Measurements from ENCODE around the gene MSH2.
"Not testable (repeated sequence)": the region's sequence is repeated elsewhere in the genome, so short reads cannot be mapped to it uniquely, and the experiment has no call there.

The MSH2 gene

GRCh38 chr2:47438783-47439182 lies 35.8 kb downstream of the MSH2 start:
- Histone ChIP-seq H3K36me3 (ENCODE audit: insufficient read depth, low read length) (peaks cover 89% of the 10 kb centered on the region), H3K27me3 (ENCODE audit: insufficient read depth, low read length) (no peaks in the 10 kb centered on the region), H3K4me3 (ENCODE audit: low read length) (no peak overlapping the region), H3K9ac (ENCODE audit: low read depth, low read length) (no peak overlapping the region), H3K9me3 (ENCODE audit: insufficient read depth, low read depth, low read length) (no peaks in the 10 kb centered on the region), H3K27ac (ENCODE audit: low read depth, low read length) (no peak overlapping the region), H3K4me1 (ENCODE audit: insufficient read depth, low read length) (no peaks in the 10 kb centered on the region)
- 96% methylated on average over 2 of the region's 2 CpGs for WGBS

- no peak overlapping the region for H3K9ac ChIP-seq (ENCODE audit: low read depth, low read length)
- peaks cover 81% of the 10 kb centered on the region for H3K36me3 ChIP-seq (ENCODE audit: insufficient read depth, low read length)
- no peaks in the 10 kb centered on the region for H3K9me3 ChIP-seq (ENCODE audit: insufficient read depth, low read depth, low read length)
- H3K4me1 ChIP-seq (ENCODE audit: insufficient read depth, low read length) = no peaks in the 10 kb centered on the region
- no peak overlapping the region for H3K27ac ChIP-seq (ENCODE audit: low read depth, low read length)
- no peaks in the 10 kb centered on the region for H3K27me3 ChIP-seq (ENCODE audit: insufficient read depth, low read length)
- no peak overlapping the region for H3K4me3 ChIP-seq (ENCODE audit: low read length)
Observed at GRCh38 chr2:47451790-47452189, 48.8 kb downstream of the MSH2 start.

GRCh38 chr2:47452761-47453160 lies 49.8 kb downstream of the MSH2 start:
- 83% methylated on average over 1 of the region's 2 CpGs for WGBS
- no peak overlapping the region for H3K4me3 ChIP-seq (ENCODE audit: low read length)
- H3K9ac ChIP-seq (ENCODE audit: low read depth, low read length) = no peak overlapping the region
- H3K36me3 ChIP-seq (ENCODE audit: insufficient read depth, low read length) = peaks cover 82% of the 10 kb centered on the region
- no peaks in the 10 kb centered on the region for H3K27me3 ChIP-seq (ENCODE audit: insufficient read depth, low read length)
- H3K9me3 ChIP-seq (ENCODE audit: insufficient read depth, low read depth, low read length) = no peaks in the 10 kb centered on the region
- no peak overlapping the region for H3K27ac ChIP-seq (ENCODE audit: low read depth, low read length)
- no peaks in the 10 kb centered on the region for H3K4me1 ChIP-seq (ENCODE audit: insufficient read depth, low read length)

GRCh38 chr2:47454818-47455217 lies 51.9 kb downstream of the MSH2 start:
- not testable (repeated sequence) for H3K27me3 ChIP-seq (ENCODE audit: insufficient read depth, low read length); H3K27ac ChIP-seq (ENCODE audit: low read depth, low read length); H3K9ac ChIP-seq (ENCODE audit: low read depth, low read length); H3K4me1 ChIP-seq (ENCODE audit: insufficient read depth, low read length); H3K9me3 ChIP-seq (ENCODE audit: insufficient read depth, low read depth, low read length); H3K4me3 ChIP-seq (ENCODE audit: low read length)
- H3K36me3 ChIP-seq (ENCODE audit: insufficient read depth, low read length) = peaks cover 72% of the 10 kb centered on the region
- over 99% methylated on average over 5 of the region's 5 CpGs for WGBS

- no peaks in the 10 kb centered on the region for H3K4me1 ChIP-seq (ENCODE audit: insufficient read depth, low read length)
- no peaks in the 10 kb centered on the region for H3K27me3 ChIP-seq (ENCODE audit: insufficient read depth, low read length)
- no peak overlapping the region for H3K4me3 ChIP-seq (ENCODE audit: low read length)
- H3K9me3 ChIP-seq (ENCODE audit: insufficient read depth, low read depth, low read length) = no peaks in the 10 kb centered on the region
- H3K36me3 ChIP-seq (ENCODE audit: insufficient read depth, low read length) = peaks cover 74% of the 10 kb centered on the region
- WGBS = 80% methylated on average over 3 of the region's 3 CpGs
- no peak overlapping the region for H3K27ac ChIP-seq (ENCODE audit: low read depth, low read length)
- no peak overlapping the region for H3K9ac ChIP-seq (ENCODE audit: low read depth, low read length)
Observed at GRCh38 chr2:47455411-47455810, 52.5 kb downstream of the MSH2 start.

- Histone ChIP-seq H3K4me3 (ENCODE audit: low read length) (no peak overlapping the region), H3K27ac (ENCODE audit: low read depth, low read length) (no peak overlapping the region), H3K4me1 (ENCODE audit: insufficient read depth, low read length) (no peaks in the 10 kb centered on the region), H3K36me3 (ENCODE audit: insufficient read depth, low read length) (peaks cover 68% of the 10 kb centered on the region), H3K9me3 (ENCODE audit: insufficient read depth, low read depth, low read length) (no peaks in the 10 kb centered on the region), H3K27me3 (ENCODE audit: insufficient read depth, low read length) (no peaks in the 10 kb centered on the region), H3K9ac (ENCODE audit: low read depth, low read length) (no peak overlapping the region)
- 100% methylated on average over 2 of the region's 3 CpGs for WGBS
Observed at GRCh38 chr2:47456851-47457250, 53.9 kb downstream of the MSH2 start.

- no peaks in the 10 kb centered on the region for H3K27me3 ChIP-seq (ENCODE audit: insufficient read depth, low read length)
- no peak overlapping the region for H3K27ac ChIP-seq (ENCODE audit: low read depth, low read length)
- peaks cover 70% of the 10 kb centered on the region for H3K36me3 ChIP-seq (ENCODE audit: insufficient read depth, low read length)
- no peak overlapping the region for H3K4me3 ChIP-seq (ENCODE audit: low read length)
- WGBS = 96% methylated on average over 5 of the region's 5 CpGs
- no peak overlapping the region for H3K9ac ChIP-seq (ENCODE audit: low read depth, low read length)
- H3K9me3 ChIP-seq (ENCODE audit: insufficient read depth, low read depth, low read length) = no peaks in the 10 kb centered on the region
- H3K4me1 ChIP-seq (ENCODE audit: insufficient read depth, low read length) = no peaks in the 10 kb centered on the region
Observed at GRCh38 chr2:47457268-47457667, 54.3 kb downstream of the MSH2 start.

- H3K4me1 ChIP-seq (ENCODE audit: insufficient read depth, low read length) = no peaks in the 10 kb centered on the region
- no peak overlapping the region for H3K9ac ChIP-seq (ENCODE audit: low read depth, low read length)
- H3K9me3 ChIP-seq (ENCODE audit: insufficient read depth, low read depth, low read length) = no peaks in the 10 kb centered on the region
- H3K4me3 ChIP-seq (ENCODE audit: low read length) = no peak overlapping the region
- H3K27ac ChIP-seq (ENCODE audit: low read depth, low read length) = no peak overlapping the region
- no peaks in the 10 kb centered on the region for H3K27me3 ChIP-seq (ENCODE audit: insufficient read depth, low read length)
- H3K36me3 ChIP-seq (ENCODE audit: insufficient read depth, low read length) = peaks cover 77% of the 10 kb centered on the region
Observed at GRCh38 chr2:47459021-47459420, 56.1 kb downstream of the MSH2 start.

GRCh38 chr2:47460766-47461165 lies 57.8 kb downstream of the MSH2 start:
- Histone ChIP-seq H3K4me3 (ENCODE audit: low read length) (no peak overlapping the region), H3K36me3 (ENCODE audit: insufficient read depth, low read length) (peaks cover 81% of the 10 kb centered on the region), H3K27ac (ENCODE audit: low read depth, low read length) (no peak overlapping the region)

GRCh38 chr2:47471429-47472116 lies 68.6 kb downstream of the MSH2 start:
- Histone ChIP-seq H3K27ac (ENCODE audit: low read depth, low read length) (no peak overlapping the region), H3K4me1 (ENCODE audit: insufficient read depth, low read length) (no peaks in the 10 kb centered on the region), H3K36me3 (ENCODE audit: insufficient read depth, low read length) (peaks cover 96% of the 10 kb centered on the region), H3K9me3 (ENCODE audit: insufficient read depth, low read depth, low read length) (no peaks in the 10 kb centered on the region), H3K4me3 (ENCODE audit: low read length) (no peak overlapping the region), H3K27me3 (ENCODE audit: insufficient read depth, low read length) (no peaks in the 10 kb centered on the region), H3K9ac (ENCODE audit: low read depth, low read length) (no peak overlapping the region)
- 96% methylated on average over 5 of the region's 5 CpGs for WGBS

More at GRCh38 chr2:47460766-47461165, 57.8 kb downstream of the MSH2 start:
- Histone ChIP-seq H3K27me3 (ENCODE audit: insufficient read depth, low read length) (no peaks in the 10 kb centered on the region), H3K9ac (ENCODE audit: low read depth, low read length) (no peak overlapping the region), H3K9me3 (ENCODE audit: insufficient read depth, low read depth, low read length) (no peaks in the 10 kb centered on the region), H3K4me1 (ENCODE audit: insufficient read depth, low read length) (0 out of 2 replicates have a peak, but pooled peaks cover 5% of the 10 kb centered on the region)

- H3K36me3 ChIP-seq (ENCODE audit: insufficient read depth, low read length) = peaks cover 92% of the 10 kb centered on the region
- H3K27me3 ChIP-seq (ENCODE audit: insufficient read depth, low read length) = no peaks in the 10 kb centered on the region
- no peak overlapping the region for H3K9ac ChIP-seq (ENCODE audit: low read depth, low read length)
- no peak overlapping the region for H3K4me3 ChIP-seq (ENCODE audit: low read length)
- peaks cover 6% of the 10 kb centered on the region; the same call in 1 of the 2 replicates for H3K4me1 ChIP-seq (ENCODE audit: insufficient read depth, low read length)
- H3K9me3 ChIP-seq (ENCODE audit: insufficient read depth, low read depth, low read length) = no peaks in the 10 kb centered on the region
- 87% methylated on average over 1 of the region's 1 CpG for WGBS
- H3K27ac ChIP-seq (ENCODE audit: low read depth, low read length) = no peak overlapping the region
Observed at GRCh38 chr2:47479863-47480262, 76.9 kb downstream of the MSH2 start.

- Histone ChIP-seq H3K4me3 (ENCODE audit: low read length) (no peak overlapping the region), H3K27ac (ENCODE audit: low read depth, low read length) (no peak overlapping the region), H3K9ac (ENCODE audit: low read depth, low read length) (no peak overlapping the region), H3K36me3 (ENCODE audit: insufficient read depth, low read length) (peaks cover 77% of the 10 kb centered on the region), H3K9me3 (ENCODE audit: insufficient read depth, low read depth, low read length) (no peaks in the 10 kb centered on the region), H3K27me3 (ENCODE audit: insufficient read depth, low read length) (no peaks in the 10 kb centered on the region), H3K4me1 (ENCODE audit: insufficient read depth, low read length) (peaks cover 11% of the 10 kb centered on the region; the same call in 1 of the 2 replicates)
- WGBS = 95% methylated on average over 8 of the region's 8 CpGs
Observed at GRCh38 chr2:47483191-47483590, 80.2 kb downstream of the MSH2 start.

Measured in HUES64 (cell line).